Head of caudate nucleus (tissue), 42 donors: Measurements from ENCODE around the gene ANGPTL2.
"Not testable (repeated sequence)": the region's sequence is repeated elsewhere in the genome, so short reads cannot be mapped to it uniquely, and the experiment has no call there.

Source experiments
- DNase-seq, 42 donors: peaks; one replicate each; pipeline versions ENCODE4 v3.0.0 to v3.0.0-alpha.2; 2020 to 2021; ENCODE audit warnings: mixed read lengths in 7 of 42
- intact Hi-C: fragments of 100-400 bp; cut with DNase I; formaldehyde crosslinking; loops from one replicate; pipeline ENCODE4 v1.15.0; 2022

ANGPTL2 gene

GRCh38 chr9:127122176-127123063 lies at the start of gene ANGPTL2:
TSS of gene ANGPTL2 (minus strand) at chr9:127122635. CDS start at chr9:127108731, 13,904 bp downstream.
- peak; percentile 82 to 98 (median 93) for DNase-seq
- intact Hi-C loops: loop anchor here (5.0 kb wide), 1 partner anchor 50 kb away; no protein-coding TSS in a partner anchor

- intact Hi-C loops: not testable (repeated sequence)
- peak in 10 of 42 donors; percentile 5 to 39 (median 12) for DNase-seq
Observed at GRCh38 chr9:127171348-127171747, 48.9 kb upstream of the ANGPTL2 start.

GRCh38 chr9:127170652-127171051 lies 48.2 kb upstream of the ANGPTL2 start:
- intact Hi-C loops: no loop called here
- peak in 8 of 42 donors; percentile 3 to 39 (median 13) for DNase-seq

- intact Hi-C loops: no loop called here
- peak in 10 of 42 donors; percentile 3 to 34 (median 8) for DNase-seq
Observed at GRCh38 chr9:127170103-127170502, 47.7 kb upstream of the ANGPTL2 start.

- intact Hi-C loops: no loop called here
- no peak for DNase-seq
Observed at GRCh38 chr9:127169575-127169883, 47.1 kb upstream of the ANGPTL2 start.

GRCh38 chr9:127168756-127169574 lies 46.5 kb upstream of the ANGPTL2 start:
- DNase-seq: peak in 10 of 42 donors; percentile 0 to 31 (median 5)
- intact Hi-C loops: no loop called here

- intact Hi-C loops: no loop called here
- DNase-seq: peak in 5 of 42 donors; percentile 5 to 28 (median 12)
Observed at GRCh38 chr9:127167560-127168326, 45.3 kb upstream of the ANGPTL2 start.

GRCh38 chr9:127166651-127167524 lies 44.5 kb upstream of the ANGPTL2 start:
- intact Hi-C loops: no loop called here
- peak in 7 of 42 donors; percentile 1 to 38 (median 15) for DNase-seq

GRCh38 chr9:127166111-127166510 lies 43.7 kb upstream of the ANGPTL2 start:
- no peak for DNase-seq
- intact Hi-C loops: no loop called here

GRCh38 chr9:127165116-127165515 lies 42.7 kb upstream of the ANGPTL2 start:
- intact Hi-C loops: no loop called here
- DNase-seq: peak in 10 of 42 donors; percentile 2 to 39 (median 18)

- peak in 15 of 42 donors; percentile 6 to 71 (median 30) for DNase-seq
- intact Hi-C loops: no loop called here
Observed at GRCh38 chr9:127163409-127163808, 41.0 kb upstream of the ANGPTL2 start.

GRCh38 chr9:127162864-127163365 lies 40.5 kb upstream of the ANGPTL2 start:
- peak in 28 of 42 donors; percentile 22 to 77 (median 53) for DNase-seq
- intact Hi-C loops: no loop called here

GRCh38 chr9:127162046-127162863 lies 39.8 kb upstream of the ANGPTL2 start:
- DNase-seq: peak in 10 of 42 donors; percentile 6 to 41 (median 18)
- intact Hi-C loops: no loop called here

GRCh38 chr9:127161081-127161624 lies 38.7 kb upstream of the ANGPTL2 start:
- intact Hi-C loops: no loop called here
- DNase-seq: peak in 9 of 42 donors; percentile 8 to 43 (median 19)

- peak in 15 of 42 donors; percentile 12 to 64 (median 34) for DNase-seq
- intact Hi-C loops: no loop called here
Observed at GRCh38 chr9:127159949-127160610, 37.6 kb upstream of the ANGPTL2 start.

GRCh38 chr9:127159325-127159801 lies 36.9 kb upstream of the ANGPTL2 start:
- peak; percentile 23 to 90 (median 77) for DNase-seq
- intact Hi-C loops: no loop called here
